ENCODE results near the gene PRKCD.

The PRKCD gene

DNA sequence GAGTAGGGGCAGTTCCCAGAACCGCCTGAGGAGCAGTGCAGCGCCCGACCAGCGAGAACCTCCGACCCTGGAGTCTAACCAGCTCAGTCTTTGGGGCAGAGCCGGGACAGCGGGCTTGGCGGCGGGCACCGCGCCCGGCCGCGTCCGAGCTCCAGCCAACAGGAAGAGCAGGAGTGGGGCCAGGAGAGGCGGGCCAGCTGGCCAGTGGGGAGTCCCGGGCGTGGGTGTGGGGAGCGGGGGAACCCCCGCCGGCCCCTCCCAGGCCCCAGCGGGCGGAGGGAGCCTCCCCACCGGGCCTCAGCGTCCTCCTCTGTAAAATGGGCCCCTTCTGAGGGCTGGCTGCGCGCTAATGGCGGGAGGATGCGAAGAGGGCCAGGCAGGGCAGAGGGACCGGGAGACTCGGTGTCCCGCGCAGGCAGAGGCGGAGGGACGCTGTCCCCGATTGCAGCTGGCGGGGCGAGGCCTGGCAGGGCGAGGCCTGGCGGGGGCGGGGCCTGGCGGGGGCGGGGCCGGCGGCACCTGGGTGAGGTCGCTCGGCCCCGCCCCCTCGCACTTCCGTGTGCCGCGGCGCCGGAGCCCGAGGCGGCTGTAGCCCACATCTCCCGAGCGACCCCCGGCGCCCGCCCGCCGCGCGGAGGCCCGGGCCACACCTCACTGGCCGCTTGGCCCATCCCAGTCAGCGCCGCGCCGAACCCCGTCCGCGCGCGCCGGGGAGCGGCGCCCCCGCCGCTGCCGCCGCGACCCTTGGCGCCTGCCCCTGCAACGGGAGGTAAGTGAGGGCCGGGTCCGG is at the start of gene PRKCD:
TSS of gene PRKCD (plus strand) at position 550 of the 790 bp plus-strand sequence. CDS start 17,214 bp downstream, outside the sequence.
- DNase-seq, result peak; percentile 88

DNA sequence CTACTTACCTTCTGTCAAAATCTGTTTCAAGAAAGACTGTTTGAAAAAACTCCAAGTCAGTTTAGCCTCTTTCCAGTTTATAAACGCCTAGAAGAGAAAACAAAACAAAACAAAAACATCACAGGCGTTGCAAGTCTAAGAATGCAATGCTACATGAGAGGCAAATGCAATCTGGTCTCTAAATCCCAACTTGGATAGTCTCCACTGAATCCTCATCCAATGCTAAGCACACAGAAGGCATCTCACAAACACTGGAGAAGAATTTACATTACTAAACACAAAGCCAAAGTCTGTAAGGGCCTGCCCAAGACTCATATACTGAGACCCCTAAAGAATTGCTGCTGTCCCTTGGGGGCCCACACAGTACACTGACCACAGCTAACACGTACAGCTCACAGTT is 49.2 kb upstream of the PRKCD start:
- no peak for DNase-seq

DNA sequence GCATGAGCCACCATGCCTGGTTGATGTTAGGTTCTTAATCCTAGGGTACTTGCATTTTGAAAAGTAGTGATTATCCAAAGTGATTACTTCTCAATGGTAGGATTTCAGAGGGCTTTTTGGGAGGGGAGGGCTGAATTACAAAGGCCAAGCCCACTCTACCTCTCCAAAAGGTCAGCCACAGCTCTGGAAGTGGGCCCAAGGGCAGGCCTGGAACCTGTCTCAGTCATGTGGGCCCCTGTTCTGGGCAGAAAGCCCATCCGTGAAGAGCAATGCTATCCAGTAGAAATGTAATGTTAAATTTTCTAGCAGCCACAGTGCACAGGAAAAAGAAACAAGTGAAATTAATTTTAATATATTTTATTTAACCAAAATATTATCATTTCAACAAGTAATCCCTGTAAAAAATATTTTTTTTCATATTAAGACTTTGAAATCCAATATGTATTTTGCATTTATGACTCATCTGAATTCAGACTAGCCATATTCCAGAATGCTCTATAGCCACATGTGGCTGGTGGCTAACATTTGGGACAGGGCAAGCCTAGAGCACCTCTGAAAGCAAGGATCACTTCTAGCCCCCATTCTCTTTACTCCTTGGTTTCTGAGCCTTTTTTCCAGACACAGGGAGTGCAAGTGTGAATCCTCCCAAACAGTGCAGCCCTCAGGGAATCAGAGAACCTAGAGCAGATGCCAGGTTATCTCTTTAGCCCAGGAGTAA is 47.6 kb upstream of the PRKCD start:
- DNase-seq, result no peak

DNA sequence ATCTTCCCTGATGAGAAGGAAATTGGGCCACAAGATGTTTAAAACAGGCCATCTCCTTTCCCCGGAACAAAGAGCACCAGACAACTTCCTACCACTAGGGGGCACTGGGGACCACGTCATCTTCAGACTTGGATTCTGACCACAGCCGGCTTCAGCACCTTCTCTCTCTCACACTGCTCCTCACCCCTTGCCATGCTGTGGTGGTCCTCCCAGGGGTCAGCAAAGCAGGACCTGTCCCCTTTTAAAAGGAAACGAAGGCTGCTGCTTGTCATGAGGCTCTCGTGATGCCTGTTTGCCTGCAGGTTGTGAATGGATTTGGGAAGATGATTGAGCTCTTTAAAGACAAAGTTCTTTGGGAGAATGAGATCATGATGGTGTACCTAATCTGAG is 47.0 kb upstream of the PRKCD start:
- peak; percentile 84 for DNase-seq

DNA sequence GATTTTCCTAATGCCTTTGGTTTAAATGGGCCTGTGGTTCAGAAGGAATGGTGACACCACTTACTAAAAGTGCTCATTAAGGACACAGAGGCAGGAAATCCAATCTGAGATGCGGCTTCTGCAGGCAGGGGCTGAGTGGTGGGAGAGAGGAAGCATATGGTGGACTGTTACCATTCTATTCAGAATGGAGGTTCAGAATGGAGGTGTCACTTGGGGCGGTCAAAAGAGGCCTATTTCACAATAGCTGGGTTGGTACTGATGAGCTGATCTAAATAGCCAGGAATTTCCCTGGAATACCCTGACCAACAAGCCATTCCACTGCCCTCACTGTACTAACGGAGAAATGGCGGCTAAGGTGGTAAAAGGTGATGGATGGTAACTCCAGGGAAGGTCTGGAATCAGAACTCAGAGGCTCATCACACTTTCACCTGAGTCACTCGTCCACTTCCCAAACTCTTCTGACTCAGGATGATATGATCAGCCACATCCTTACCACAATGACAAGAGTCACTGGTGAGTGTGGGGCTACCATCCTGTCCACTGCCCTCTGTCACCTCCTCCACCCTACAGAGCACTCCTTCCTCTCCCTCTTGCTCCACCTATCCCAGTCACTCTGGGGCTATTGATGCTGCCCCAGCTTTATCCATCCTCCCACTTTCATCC is 46.5 kb upstream of the PRKCD start:
- no peak for DNase-seq

DNA sequence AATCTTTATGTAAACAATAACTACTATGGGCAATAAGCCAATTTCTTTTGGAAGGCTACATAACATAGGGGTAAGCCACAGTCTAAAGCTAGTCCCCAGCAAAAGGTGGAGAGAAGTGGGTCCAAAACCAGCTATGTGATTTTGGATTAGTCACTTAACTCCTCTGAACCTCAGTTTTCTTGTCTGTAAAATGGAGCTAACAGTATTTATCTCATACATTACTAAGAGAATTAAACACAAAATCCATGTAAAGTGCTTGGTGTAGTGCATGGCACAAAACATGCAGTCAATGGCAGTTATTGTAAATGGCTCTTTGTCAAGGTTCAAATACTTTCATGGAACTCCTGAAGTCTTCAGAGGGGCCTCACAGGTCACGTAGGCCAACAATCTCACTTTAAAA is 44.1 kb upstream of the PRKCD start:
- DNase-seq, result no peak

DNA sequence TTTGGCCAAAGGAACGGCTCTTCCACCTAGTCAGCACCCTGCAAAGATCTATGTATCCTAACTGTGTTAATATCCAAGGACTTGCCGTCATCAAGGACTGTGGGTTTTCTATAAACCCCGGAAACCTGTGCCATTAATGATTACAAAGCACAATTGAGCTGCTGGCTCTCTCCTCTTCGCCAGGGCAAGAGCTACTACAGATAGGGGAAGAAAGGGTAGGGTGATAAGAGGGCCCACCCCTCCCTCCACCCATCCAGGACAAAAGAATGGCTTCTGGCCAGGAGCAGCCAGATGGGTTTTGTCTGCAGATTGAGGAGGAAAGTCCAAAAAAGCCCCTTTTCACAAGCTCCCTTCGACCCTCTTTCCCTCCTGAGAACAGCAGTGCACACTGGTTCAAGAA is 40.7 kb upstream of the PRKCD start:
- no peak for DNase-seq

DNA sequence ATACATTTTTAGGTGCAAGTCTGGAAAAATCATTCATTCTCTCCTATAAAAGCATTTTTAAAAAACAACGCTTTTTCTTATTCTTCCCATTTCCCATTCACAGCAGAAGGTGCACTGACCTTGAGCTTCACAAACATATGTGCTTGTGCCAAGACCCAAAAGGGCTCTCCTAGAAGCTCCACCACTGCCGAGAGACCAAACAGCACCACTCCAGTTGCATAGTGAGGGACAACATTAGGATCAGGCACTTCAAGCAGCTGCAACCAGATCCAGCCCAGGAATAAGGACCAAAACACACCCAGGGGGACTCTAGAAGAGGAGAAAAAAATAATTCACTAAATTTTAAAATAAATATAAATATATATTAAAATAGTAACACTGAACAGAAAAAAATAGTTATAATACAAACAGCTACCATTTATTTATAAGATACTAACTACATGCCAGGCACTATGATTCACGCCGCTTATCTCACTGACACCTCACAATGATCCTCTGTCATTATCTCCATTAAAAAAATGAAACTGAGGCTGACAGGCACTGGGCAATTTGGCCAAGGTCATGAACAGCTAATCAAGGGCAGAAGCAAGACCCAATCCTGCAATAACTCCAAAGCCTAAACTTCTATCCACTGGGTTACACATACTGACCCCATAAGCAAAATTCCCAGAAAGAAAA is 38.6 kb upstream of the PRKCD start:
- DNase-seq, result no peak

DNA sequence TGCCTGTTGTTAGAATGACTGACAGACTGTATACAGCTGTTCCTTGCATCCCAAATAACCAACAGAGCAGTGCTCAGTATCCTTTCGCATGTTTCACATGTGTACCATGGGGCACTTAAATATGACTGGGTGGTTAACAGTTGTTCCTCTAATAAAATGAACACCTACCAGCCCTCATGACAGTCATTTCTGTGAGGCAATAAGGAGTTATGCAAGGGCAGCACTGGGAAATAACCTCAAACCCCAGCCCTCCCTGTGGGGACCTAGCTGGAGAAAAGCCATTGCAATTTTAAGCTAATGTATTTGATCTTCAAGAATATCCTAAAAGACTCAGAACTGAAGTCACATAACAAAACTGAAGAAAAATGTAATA is 38.1 kb upstream of the PRKCD start:
- no peak for DNase-seq

DNA sequence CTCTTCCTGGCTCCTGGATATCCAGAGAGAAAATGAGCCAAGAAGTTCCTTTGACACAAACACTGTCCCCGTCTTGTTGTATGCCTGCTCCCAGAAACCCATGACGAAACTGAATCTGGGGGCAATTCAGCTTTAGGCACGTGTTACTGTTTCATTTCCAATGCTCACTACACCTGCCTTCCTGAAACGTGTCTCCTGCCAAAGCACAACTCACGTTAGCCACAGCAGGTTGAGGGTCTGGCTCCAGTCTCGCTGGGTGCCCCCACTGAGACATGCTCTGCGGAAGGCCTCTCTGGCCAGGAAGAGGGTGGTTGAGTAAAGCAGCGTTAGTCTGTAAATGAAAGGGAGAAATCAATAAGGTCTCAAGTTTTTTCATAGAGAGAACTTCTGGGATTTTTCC is 37.5 kb upstream of the PRKCD start:
- no peak for DNase-seq

DNA sequence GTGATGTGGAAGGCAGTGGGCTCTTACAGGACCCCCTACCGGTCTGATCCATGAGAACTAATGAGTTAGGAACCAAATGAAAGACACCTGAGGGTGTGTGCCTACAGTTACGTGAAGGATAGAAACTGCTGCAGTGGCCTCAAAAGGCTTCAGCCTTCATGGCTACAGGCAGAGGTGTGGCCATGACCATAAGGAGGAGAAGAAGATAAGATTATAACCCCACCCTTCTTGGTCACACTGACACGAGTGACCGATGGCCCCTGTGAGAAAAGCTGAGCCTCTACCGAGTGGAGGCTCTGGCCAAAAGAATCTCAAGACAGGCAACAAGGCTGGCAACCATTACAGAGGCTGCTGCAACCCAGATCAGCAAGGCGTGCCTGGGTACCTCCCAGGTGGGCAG is 37.1 kb upstream of the PRKCD start:
- no peak for DNase-seq

- no peak for DNase-seq
These were observed 34.4 kb upstream of the PRKCD start for GRCh38 chr3:53126601-53127000.

DNA sequence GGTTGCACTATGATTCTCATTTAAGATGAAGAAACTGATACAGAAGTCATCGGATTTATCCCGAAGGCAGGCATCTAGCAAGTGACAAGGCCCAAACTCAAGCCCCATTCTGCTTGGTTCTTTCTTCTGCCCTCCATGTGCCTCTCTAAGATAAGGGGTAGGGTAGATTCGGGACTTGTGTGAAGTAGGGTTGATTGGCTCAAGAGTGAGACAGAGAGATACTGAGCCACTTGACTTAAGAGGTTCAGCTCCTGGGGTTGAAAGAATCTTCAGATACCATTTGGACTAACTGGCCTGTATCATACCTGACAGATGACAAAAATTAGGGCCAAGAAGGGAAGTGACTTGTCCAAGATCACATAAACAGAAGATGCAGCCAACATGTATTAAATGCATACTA is 31.7 kb upstream of the PRKCD start:
- no peak for DNase-seq

DNA sequence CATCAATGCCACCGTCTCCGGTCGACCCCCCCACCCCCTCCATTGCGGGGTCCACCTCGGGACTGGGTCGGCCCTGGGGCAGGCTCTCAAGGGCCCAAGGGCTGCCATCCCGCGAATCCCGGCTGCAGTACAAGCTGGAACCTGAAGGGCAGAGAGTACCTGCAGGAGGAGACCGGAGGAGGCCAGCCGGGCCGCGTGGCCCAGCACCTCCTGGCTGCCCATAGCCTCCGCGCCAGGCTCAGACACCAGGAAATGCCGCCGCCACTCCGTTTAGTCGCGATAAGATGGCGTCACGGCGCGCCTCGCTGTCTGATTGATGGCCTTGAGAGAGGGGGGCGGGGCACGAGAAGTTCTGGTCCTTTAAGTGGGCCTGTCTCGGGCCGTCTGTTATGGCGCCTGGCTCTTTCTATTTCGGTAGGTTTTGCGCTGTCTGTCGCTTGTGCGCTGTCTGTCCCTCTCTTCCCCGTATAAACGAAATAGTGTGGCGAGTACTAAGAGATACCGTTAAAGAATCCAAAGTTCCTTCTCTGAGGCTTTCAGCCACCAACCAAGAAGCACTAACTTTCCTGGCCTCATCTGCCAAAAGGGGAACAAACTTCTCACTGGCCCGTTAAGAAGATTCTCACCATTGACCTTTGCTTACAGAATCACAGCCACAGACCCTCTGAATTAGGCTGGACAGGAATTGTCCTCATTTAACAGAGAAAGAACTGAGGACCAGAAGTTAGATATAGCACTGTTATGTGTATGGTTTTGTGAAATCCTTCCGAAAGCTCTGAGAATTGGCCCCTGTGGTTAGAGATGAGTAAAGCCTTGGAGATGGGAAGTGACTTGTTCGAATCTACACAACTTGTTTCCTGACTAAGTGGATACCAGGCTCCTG is 30.6 kb upstream of the PRKCD start, which contains the start of gene RFT1:
TSS of gene RFT1 (minus strand) at position 257 of the 883 bp plus-strand sequence. CDS start at position 222, 35 bp downstream.
- peak; percentile 97 for DNase-seq

- no peak for DNase-seq
These were observed 29.9 kb upstream of the PRKCD start for GRCh38 chr3:53131096-53131495.

- no peak for DNase-seq
These were observed 28.7 kb upstream of the PRKCD start for GRCh38 chr3:53132347-53132746.

- peak; percentile 65 for DNase-seq
These were observed 26.3 kb upstream of the PRKCD start for GRCh38 chr3:53134631-53135232.

- DNase-seq, result no peak
These were observed 23.8 kb upstream of the PRKCD start for GRCh38 chr3:53137221-53137620.

DNA sequence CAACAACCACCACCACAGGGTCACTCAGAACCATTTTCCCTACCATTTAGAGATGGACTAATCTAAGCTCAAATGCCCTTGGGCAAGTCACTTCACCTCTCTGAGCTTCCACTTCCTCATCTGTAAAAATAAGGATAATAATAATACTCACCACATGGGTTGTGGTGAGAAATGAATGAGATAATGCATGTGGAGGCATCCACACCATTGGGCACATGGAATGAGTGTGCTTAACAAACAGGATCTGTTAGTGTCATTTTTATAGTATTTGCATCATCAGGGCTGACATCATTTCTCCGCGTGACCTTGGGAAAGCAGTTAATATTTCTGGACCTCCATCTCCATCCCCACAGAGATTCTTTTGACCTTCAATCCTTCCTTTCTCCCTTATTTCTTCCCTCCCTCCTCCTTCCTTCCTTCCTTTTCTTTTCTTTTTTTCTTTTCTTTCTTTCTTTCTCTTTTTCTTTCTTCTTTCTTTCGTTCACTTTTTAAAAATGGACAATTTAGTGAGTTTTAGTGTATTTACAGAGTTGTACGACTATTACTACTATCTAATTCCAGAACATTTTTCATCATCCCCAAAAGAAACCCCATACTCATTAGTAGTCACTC is 23.1 kb upstream of the PRKCD start:
- DNase-seq, result no peak

DNA sequence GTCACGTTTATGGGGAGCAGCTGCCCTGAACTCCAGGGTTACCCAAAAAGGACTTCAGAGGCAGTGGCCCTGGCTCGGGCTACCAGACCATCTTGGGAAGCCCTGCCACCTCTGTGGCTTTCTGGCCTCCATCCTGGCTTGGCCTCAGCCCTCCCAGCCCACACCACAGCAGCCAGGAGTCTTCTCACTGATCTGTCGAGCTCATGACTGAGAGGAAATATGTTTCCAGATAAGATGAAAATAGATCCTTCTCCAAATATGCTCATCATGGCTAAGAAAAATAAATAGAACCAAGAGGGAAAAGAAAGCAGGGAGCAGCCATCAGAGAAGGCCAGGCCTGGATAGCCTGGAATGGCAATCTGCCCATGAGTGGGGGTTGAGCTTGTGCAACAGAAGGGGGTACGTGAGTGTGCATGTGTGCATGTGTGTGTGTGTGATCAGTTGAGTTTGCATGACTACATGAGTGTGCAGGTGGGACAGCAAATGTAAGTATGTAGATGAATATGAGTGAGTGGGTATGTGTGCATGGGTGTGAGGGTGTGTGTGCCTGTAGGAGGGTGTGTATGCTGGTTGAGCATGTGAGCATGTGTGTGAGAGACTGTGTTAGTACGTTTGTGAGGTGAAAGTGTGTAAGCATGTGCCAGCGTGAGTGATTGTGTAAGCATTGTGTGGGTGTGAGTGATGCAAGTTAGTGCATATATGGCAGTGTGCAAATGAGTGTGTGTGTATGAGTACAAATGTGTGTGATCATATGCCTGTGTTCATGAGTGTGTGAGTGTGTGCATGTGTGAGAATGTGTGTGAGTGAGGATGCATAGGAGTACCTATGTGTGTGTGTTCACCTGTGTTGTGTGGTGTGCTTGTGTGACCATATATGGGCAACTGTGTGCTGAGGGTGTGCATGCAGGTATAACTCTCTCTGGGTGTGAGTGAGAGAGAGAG is 20.8 kb upstream of the PRKCD start:
- no peak for DNase-seq

All from right hindlimb (tissue), 1 donor.